HG03045 (cell line): Measurements from ENCODE around the gene PRDM16.

ENCODE experiments used
- ATAC-seq: cut with Tn5 transposase; IDR thresholded peaks from one replicate; pipeline ENCODE4 v1.9.1; 2021; ENCODE audit warnings: mild to moderate bottlenecking, moderate library complexity; ENCODE audit not compliant: unreplicated experiment

PRDM16 gene

GRCh38 chr1:3176028-3176427 lies 107.0 kb downstream of the PRDM16 start:
- no peak for ATAC-seq

GRCh38 chr1:3176820-3177219 lies 107.8 kb downstream of the PRDM16 start:
- ATAC-seq = no peak

GRCh38 chr1:3178279-3178678 lies 109.3 kb downstream of the PRDM16 start:
- ATAC-seq = no peak

GRCh38 chr1:3179471-3179870 lies 110.5 kb downstream of the PRDM16 start:
- ATAC-seq = no peak

- ATAC-seq = no peak
These were observed 111.9 kb downstream of the PRDM16 start for GRCh38 chr1:3180915-3181314.

- ATAC-seq = no peak
These were observed 113.0 kb downstream of the PRDM16 start for GRCh38 chr1:3181956-3182355.

GRCh38 chr1:3183411-3183810 lies 114.4 kb downstream of the PRDM16 start:
- no peak for ATAC-seq

GRCh38 chr1:3183813-3184212 lies 114.8 kb downstream of the PRDM16 start:
- no peak for ATAC-seq

- no peak for ATAC-seq
These were observed 115.7 kb downstream of the PRDM16 start for GRCh38 chr1:3184666-3185065.

GRCh38 chr1:3185896-3186525 lies 117.0 kb downstream of the PRDM16 start:
- no peak for ATAC-seq

- ATAC-seq = no peak
These were observed 117.5 kb downstream of the PRDM16 start for GRCh38 chr1:3186526-3186921.

GRCh38 chr1:3187415-3188149 lies 118.6 kb downstream of the PRDM16 start:
- no peak for ATAC-seq

GRCh38 chr1:3188150-3188971 lies 119.4 kb downstream of the PRDM16 start:
- no peak for ATAC-seq

GRCh38 chr1:3190256-3191041 lies 121.4 kb downstream of the PRDM16 start:
- no peak for ATAC-seq

- ATAC-seq = no peak
These were observed 123.4 kb downstream of the PRDM16 start for GRCh38 chr1:3192361-3192760.

GRCh38 chr1:3192825-3193224 lies 123.8 kb downstream of the PRDM16 start:
- no peak for ATAC-seq

GRCh38 chr1:3193811-3194210 lies 124.8 kb downstream of the PRDM16 start:
- no peak for ATAC-seq

- ATAC-seq = no peak
These were observed 125.9 kb downstream of the PRDM16 start for GRCh38 chr1:3194760-3195479.

- no peak for ATAC-seq
These were observed 126.4 kb downstream of the PRDM16 start for GRCh38 chr1:3195480-3195815.

- no peak for ATAC-seq
These were observed 127.0 kb downstream of the PRDM16 start for GRCh38 chr1:3195966-3196515.
